HEK293T (cell line): ENCODE data around the gene FIGN.

Source experiments
- BHLHE40 ChIP-seq: fragments of 450-650 bp; IDR thresholded peaks from 2 replicates; pipeline ENCODE4 v1.6.1; 2016; ENCODE audit warnings: mild to moderate bottlenecking, moderate library complexity, borderline replicate concordance
- FOXK2 ChIP-seq: fragments of 450-650 bp; IDR thresholded peaks from 2 replicates; pipeline ENCODE4 v1.6.1; 2016; ENCODE audit warnings: mild to moderate bottlenecking
- L3MBTL2 ChIP-seq: fragments of 450-650 bp; conservative IDR thresholded peaks from 2 replicates; pipeline ENCODE4 v1.6.1; 2016; ENCODE audit warnings: mild to moderate bottlenecking
- PKNOX1 ChIP-seq: fragments of 450-650 bp; IDR thresholded peaks from 2 replicates; pipeline ENCODE4 v1.6.1; 2016

DNA sequence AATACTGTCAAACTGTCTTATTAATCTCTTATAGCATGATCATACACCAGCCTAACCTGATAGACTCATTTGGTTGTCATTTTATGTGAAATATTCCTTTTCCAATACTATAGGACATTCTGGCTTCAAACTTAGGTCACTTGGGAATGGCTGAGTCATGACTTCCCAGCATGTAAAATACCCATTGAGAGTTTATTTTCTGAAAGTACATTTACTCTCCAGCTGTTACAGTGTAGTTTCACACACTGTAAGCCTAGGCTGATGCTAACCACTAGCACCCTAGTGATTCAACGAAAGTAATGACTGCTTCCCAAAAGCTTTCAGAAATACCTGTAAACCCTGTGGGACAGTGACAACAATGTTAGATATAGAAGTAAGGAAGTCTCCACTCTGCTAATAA is 93.8 kb downstream of the FIGN start:
- no peak for TF ChIP-seq L3MBTL2
- TF ChIP-seq FOXK2, result no peak
- no peak for TF ChIP-seq PKNOX1
- no peak for TF ChIP-seq BHLHE40
